GM12878 (cell line): ENCODE results near the gene EMC1.

Experiments
- ATF7 ChIP-seq: fragments of 450-650 bp; IDR thresholded peaks from 2 replicates; pipeline ENCODE4 v1.6.1; 2016; ENCODE audit warnings: low read depth, mild to moderate bottlenecking
- EP300 ChIP-seq, 2 experiments: fragments of 150-350 bp in 1 of 2; IDR thresholded peaks; 2 replicates each; pipeline ENCODE4 v1.6.1; 2011 to 2012; ENCODE audit warnings: low read depth in 2 of 2, low read length in 2 of 2, borderline replicate concordance in 1 of 2, improper control_type of control experiment in 1 of 2, inconsistent platforms in 1 of 2; ENCODE audit not compliant: control insufficient read depth in 1 of 2
- NRF1 ChIP-seq: conservative IDR thresholded peaks from 2 replicates; pipeline ENCODE4 v1.6.1; 2011; ENCODE audit warnings: mild to moderate bottlenecking, low read depth, low read length, improper control_type of control experiment
- PML ChIP-seq: IDR thresholded peaks from 2 replicates; pipeline ENCODE4 v1.6.1; 2012; ENCODE audit warnings: low read length, inconsistent platforms
- ZNF622 ChIP-seq: fragments of 450-650 bp; IDR thresholded peaks from 2 replicates; pipeline ENCODE4 v1.6.1; 2017; ENCODE audit warnings: mild to moderate bottlenecking, inconsistent platforms
- ZSCAN29 ChIP-seq: fragments of 450-650 bp; IDR thresholded peaks from 2 replicates; pipeline ENCODE4 v1.6.1; 2017; ENCODE audit warnings: mild to moderate bottlenecking, moderate library complexity
- TF ChIP-seq, protein P1 (sequence below): IDR thresholded peaks from 2 replicates; pipeline ENCODE4 v1.6.1; 2011; ENCODE audit warnings: borderline replicate concordance, low read depth, mild to moderate bottlenecking, moderate library complexity, mixed read lengths, low read length; ENCODE audit not compliant: insufficient read depth; ENCODE audit errors: extremely low read length
- TF ChIP-seq, protein P2 (sequence below), 3 experiments: IDR thresholded peaks in 2 of 3; conservative IDR thresholded peaks in 1 of 3; 2 replicates each; pipeline ENCODE4 v1.5.1; 2011; ENCODE audit warnings: low read depth in 3 of 3, low read length in 3 of 3, mild to moderate bottlenecking in 3 of 3, control low read depth in 2 of 3, moderate library complexity in 2 of 3, inconsistent platforms in 1 of 3, mixed read lengths in 1 of 3; ENCODE audit not compliant: control insufficient read depth in 2 of 3, insufficient read depth in 1 of 3; ENCODE audit errors: extremely low read depth in 1 of 3
- TF ChIP-seq, protein P3 (sequence below): IDR thresholded peaks from 2 replicates; pipeline ENCODE4 v1.6.1; 2012; ENCODE audit warnings: low read length, inconsistent platforms

DNA sequence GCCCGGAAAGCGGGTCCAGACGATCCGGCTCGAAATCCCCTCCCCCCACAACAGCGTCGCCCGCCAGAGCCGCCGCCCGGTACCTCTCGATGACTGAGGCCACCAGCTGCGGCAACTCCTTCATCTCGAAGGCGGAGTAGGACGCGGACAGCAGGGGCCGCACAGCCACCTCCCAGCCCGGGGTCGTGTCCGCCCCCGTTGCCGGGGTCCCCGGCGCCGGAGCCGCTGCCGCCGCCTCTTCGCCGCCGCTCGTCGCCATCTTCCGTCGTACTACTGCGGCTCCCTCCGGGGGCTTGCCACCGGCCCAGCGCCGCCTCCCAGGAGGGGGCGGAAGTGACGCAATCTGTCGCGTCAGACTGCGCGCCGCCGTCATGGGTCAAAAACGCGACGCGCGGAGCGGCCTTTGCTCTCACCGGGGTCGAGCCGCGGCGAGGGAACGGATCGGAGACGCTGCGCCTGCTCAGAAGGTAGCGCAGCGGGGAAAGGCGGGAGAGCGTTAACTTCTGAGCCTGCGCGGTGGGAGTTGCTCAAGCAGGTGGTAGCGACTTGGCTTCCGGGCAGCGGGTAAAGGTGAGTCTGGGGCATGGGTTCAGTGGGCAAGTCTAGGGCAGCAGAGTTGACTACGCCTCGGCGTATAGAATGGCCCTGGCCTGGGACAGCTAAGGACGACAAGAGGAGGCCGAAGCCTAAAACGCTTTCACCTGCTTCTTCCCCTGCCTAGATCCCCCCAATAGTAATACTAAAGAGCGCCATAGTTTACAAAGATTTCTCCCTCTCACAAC, 41.1 kb downstream of the EMC1 start, which contains the start of gene UBR4:
- TF ChIP-seq ZNF622 (no peak), NRF1 (peak; percentile 69), EP300 (IDR thresholded peaks at IDR 0.05; ENCODE audit: borderline replicate concordance in 1 of 2, control insufficient read depth in 1 of 2, low read depth in 2 of 2, low read length in 2 of 2) (0 out of 4 replicates have a peak, but pooled peaks of 1 of the 2 experiments have one; percentile 37), ATF7 (peak; percentile 74), ZSCAN29 (no peak), PML (peak; percentile 80; the same call in 1 of the 2 replicates)
- TF ChIP-seq, protein P1, sequence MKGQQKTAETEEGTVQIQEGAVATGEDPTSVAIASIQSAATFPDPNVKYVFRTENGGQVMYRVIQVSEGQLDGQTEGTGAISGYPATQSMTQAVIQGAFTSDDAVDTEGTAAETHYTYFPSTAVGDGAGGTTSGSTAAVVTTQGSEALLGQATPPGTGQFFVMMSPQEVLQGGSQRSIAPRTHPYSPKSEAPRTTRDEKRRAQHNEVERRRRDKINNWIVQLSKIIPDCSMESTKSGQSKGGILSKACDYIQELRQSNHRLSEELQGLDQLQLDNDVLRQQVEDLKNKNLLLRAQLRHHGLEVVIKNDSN = no peak
- TF ChIP-seq, protein P2, sequence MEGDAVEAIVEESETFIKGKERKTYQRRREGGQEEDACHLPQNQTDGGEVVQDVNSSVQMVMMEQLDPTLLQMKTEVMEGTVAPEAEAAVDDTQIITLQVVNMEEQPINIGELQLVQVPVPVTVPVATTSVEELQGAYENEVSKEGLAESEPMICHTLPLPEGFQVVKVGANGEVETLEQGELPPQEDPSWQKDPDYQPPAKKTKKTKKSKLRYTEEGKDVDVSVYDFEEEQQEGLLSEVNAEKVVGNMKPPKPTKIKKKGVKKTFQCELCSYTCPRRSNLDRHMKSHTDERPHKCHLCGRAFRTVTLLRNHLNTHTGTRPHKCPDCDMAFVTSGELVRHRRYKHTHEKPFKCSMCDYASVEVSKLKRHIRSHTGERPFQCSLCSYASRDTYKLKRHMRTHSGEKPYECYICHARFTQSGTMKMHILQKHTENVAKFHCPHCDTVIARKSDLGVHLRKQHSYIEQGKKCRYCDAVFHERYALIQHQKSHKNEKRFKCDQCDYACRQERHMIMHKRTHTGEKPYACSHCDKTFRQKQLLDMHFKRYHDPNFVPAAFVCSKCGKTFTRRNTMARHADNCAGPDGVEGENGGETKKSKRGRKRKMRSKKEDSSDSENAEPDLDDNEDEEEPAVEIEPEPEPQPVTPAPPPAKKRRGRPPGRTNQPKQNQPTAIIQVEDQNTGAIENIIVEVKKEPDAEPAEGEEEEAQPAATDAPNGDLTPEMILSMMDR (IDR thresholded peaks at IDR 0.05 in 2 of 3, conservative IDR thresholded peaks at IDR 0.05 in 1 of 3; ENCODE audit: control insufficient read depth in 2 of 3, extremely low read depth in 1 of 3, insufficient read depth in 1 of 3, low read depth in 3 of 3, low read length in 3 of 3) = no peak
- TF ChIP-seq, protein P3, sequence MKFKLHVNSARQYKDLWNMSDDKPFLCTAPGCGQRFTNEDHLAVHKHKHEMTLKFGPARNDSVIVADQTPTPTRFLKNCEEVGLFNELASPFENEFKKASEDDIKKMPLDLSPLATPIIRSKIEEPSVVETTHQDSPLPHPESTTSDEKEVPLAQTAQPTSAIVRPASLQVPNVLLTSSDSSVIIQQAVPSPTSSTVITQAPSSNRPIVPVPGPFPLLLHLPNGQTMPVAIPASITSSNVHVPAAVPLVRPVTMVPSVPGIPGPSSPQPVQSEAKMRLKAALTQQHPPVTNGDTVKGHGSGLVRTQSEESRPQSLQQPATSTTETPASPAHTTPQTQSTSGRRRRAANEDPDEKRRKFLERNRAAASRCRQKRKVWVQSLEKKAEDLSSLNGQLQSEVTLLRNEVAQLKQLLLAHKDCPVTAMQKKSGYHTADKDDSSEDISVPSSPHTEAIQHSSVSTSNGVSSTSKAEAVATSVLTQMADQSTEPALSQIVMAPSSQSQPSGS = no peak
